K562 (cell line): ENCODE data around the gene SAP30L. TPM values are rescaled to one million over a fixed set of nuclear protein-coding genes. Genes with fewer than 3 reads are reported as not detected.

ENCODE experiments used
- ASH1L ChIP-seq: fragments of 450-650 bp; IDR thresholded peaks from 2 replicates; pipeline ENCODE4 v1.6.1; 2018; ENCODE audit warnings: borderline replicate concordance, mild to moderate bottlenecking, low read depth; ENCODE audit not compliant: partially characterized antibody
- CEBPZ ChIP-seq: fragments of 150-350 bp; IDR thresholded peaks from 2 replicates; pipeline ENCODE4 v1.6.1; 2014; ENCODE audit warnings: low read depth, mild to moderate bottlenecking, low read length, borderline replicate concordance
- FOS ChIP-seq: IDR thresholded peaks from 3 replicates; pipeline ENCODE4 v1.6.1; 2011; ENCODE audit not compliant: insufficient read length; ENCODE audit errors: extremely low read depth
- GTF3C2 ChIP-seq: IDR thresholded peaks from 3 replicates; pipeline ENCODE4 v1.6.1; 2011; ENCODE audit warnings: borderline replicate concordance, mild to moderate bottlenecking, moderate library complexity; ENCODE audit not compliant: insufficient read length; ENCODE audit errors: extremely low read depth
- KDM5B ChIP-seq: fragments of 200-600 bp; sonication (generic); IDR thresholded peaks from 2 replicates; pipeline ENCODE4 v1.6.1; 2012; ENCODE audit warnings: low read depth, mild to moderate bottlenecking, moderate library complexity, low read length, control low read depth, inconsistent platforms; ENCODE audit not compliant: insufficient replicate concordance
- NKRF ChIP-seq: fragments of 450-650 bp; IDR thresholded peaks from 2 replicates; pipeline ENCODE4 v1.6.1; 2016; ENCODE audit warnings: borderline replicate concordance
- NRF1 ChIP-seq, 2 experiments: fragments of 450-650 bp; IDR thresholded peaks in 1 of 2; conservative IDR thresholded peaks in 1 of 2; 2 replicates each; pipeline ENCODE4 v1.6.1; 2014; ENCODE audit warnings: mild to moderate bottlenecking in 2 of 2
- PBX2 ChIP-seq, 2 experiments: IDR thresholded peaks in 1 of 2; conservative IDR thresholded peaks in 1 of 2; 2 replicates each; pipeline ENCODE4 v1.6.1; 2016; ENCODE audit warnings: low read depth in 2 of 2, mild to moderate bottlenecking in 1 of 2, missing compliant biosample characterization in 1 of 2, missing genetic modification characterization in 1 of 2, moderate library complexity in 1 of 2
- PCBP1 ChIP-seq: fragments of 200-400 bp; formaldehyde crosslinking; IDR thresholded peaks from 2 replicates; pipeline ENCODE4 v1.6.1; 2018; ENCODE audit warnings: mild to moderate bottlenecking, low read depth, low read length; ENCODE audit not compliant: poor library complexity, severe bottlenecking
- SIN3B ChIP-seq: fragments of 450-650 bp; IDR thresholded peaks from 2 replicates; pipeline ENCODE4 v1.6.1; 2017; ENCODE audit warnings: low read depth, mild to moderate bottlenecking, moderate library complexity
- TAF9B ChIP-seq: fragments of 450-650 bp; IDR thresholded peaks from 2 replicates; pipeline ENCODE4 v1.6.1; 2018; ENCODE audit warnings: mild to moderate bottlenecking; ENCODE audit not compliant: partially characterized antibody
- polyA plus RNA-seq, 8 experiments: library from polyadenylated mRNA; depleted of rRNA in 4 of 8; stranded (reverse) in 5 of 8; unstranded in 3 of 8; fragments of >200 nt; fragmentation: Nextera tagmentation in 2 of 8; fragmentation: Illumina TruSeq in 1 of 8; extraction: Ambion mirVana in 2 of 8; extraction: Trizol in 1 of 8; gene quantifications; 2 replicates each; pipeline versions ENCODE4 v1.2.1 to v1.2.3, GENCODE V29; 2011 to 2014; ENCODE audit warnings: inconsistent platforms in 1 of 8, missing spikeins in 1 of 8
- total RNA-seq, 7 experiments: library from RNA; depleted of rRNA in 6 of 7; stranded (reverse); fragments of >200 nt in 6 of 7; fragmentation: Illumina TruSeq in 2 of 7; extraction: Trizol in 2 of 7; gene quantifications; 2 replicates each; pipeline versions ENCODE4 v1.2.1 to v1.2.3, GENCODE V29; 2011 to 2021; ENCODE audit warnings: low replicate concordance in 1 of 7

The SAP30L gene
- total and polyA plus RNA-seq, 9 of the 15 experiments (the other 6 are each of a cell fraction or from before 2014, with no cell fraction given), result 5.1 to 33.6 (median 28.1) TPM

GRCh38 chr5:154445422-154446194 lies at the start of gene SAP30L (continued):
- TF ChIP-seq GTF3C2, result peak; percentile 33
- TF ChIP-seq TAF9B, result peak; percentile 47
- peak; percentile 56 for TF ChIP-seq KDM5B
- peak; percentile 81 for TF ChIP-seq CEBPZ
- peak; percentile 90 for TF ChIP-seq ASH1L
- TF ChIP-seq NKRF, result peak; percentile 65; the same call in 1 of the 2 replicates
- TF ChIP-seq NRF1 (conservative IDR thresholded peaks at IDR 0.05 in 1 of 2, IDR thresholded peaks at IDR 0.05 in 1 of 2), result peak; percentile 13 to 36; a peak in 2 of 4 replicates
- TF ChIP-seq SIN3B, result peak; percentile 39; the same call in 1 of the 2 replicates
- peak; percentile 97 for TF ChIP-seq FOS
- peak; percentile 39 for TF ChIP-seq PCBP1
- peak; percentile 96 for TF ChIP-seq PBX2 (CRISPR knock-in tag; IDR thresholded peaks at IDR 0.05; ENCODE audit: low read depth)
- TF ChIP-seq PBX2 (tag; conservative IDR thresholded peaks at IDR 0.05; ENCODE audit: low read depth), result peak; percentile 97
